Spleen (tissue), 11 donors: ENCODE results near the gene QDPR. TPM values are rescaled to one million over a fixed set of nuclear protein-coding genes. Genes with fewer than 3 reads are reported as not detected.

Source experiments
- DNase-seq: peaks from one replicate; pipeline ENCODE4 v3.0.0-alpha.2; 2020
- H3K27ac ChIP-seq, 8 donors: fragments of 200-600 bp; sonication (generic) in 7 of 8; 1 replicate in 4 of 8; 2 replicates in 4 of 8; pipeline versions ENCODE4 v1.5.0 to v1.8.0; 2016 to 2021; ENCODE audit warnings: inconsistent platforms in 4 of 8, mild to moderate bottlenecking in 4 of 8, moderate library complexity in 1 of 8
- H3K27me3 ChIP-seq, 7 donors: fragments of 200-600 bp; sonication (generic) in 6 of 7; replicated peaks in 1 of 7; 1 replicate in 4 of 7; 2 replicates in 3 of 7; pipeline versions ENCODE4 v1.5.0 to v1.8.0; 2016 to 2021; ENCODE audit warnings: inconsistent platforms in 3 of 7, mild to moderate bottlenecking in 1 of 7
- H3K36me3 ChIP-seq, 6 donors: fragments of 200-600 bp; sonication (generic) in 5 of 6; 1 replicate in 4 of 6; 2 replicates in 2 of 6; pipeline versions ENCODE4 v1.5.0 to v1.8.0; 2016 to 2021; ENCODE audit warnings: inconsistent platforms in 2 of 6
- H3K4me1 ChIP-seq, 6 donors: fragments of 200-600 bp; sonication (generic) in 5 of 6; 1 replicate in 3 of 6; 2 replicates in 3 of 6; pipeline versions ENCODE4 v1.5.0 to v1.8.0; 2016 to 2021; ENCODE audit warnings: inconsistent platforms in 3 of 6
- H3K4me3 ChIP-seq, 8 donors: fragments of 200-600 bp; sonication (generic) in 7 of 8; 1 replicate in 4 of 8; 2 replicates in 4 of 8; pipeline versions ENCODE4 v1.5.0 to v1.8.0; 2016 to 2021; ENCODE audit warnings: inconsistent platforms in 4 of 8, mild to moderate bottlenecking in 4 of 8, moderate library complexity in 2 of 8
- H3K9me3 ChIP-seq, 8 donors: fragments of 200-600 bp; sonication (generic) in 7 of 8; 1 replicate in 4 of 8; 2 replicates in 4 of 8; pipeline versions ENCODE4 v1.5.0 to v1.8.0; 2016 to 2021; ENCODE audit warnings: inconsistent platforms in 4 of 8
- POLR2A ChIP-seq, 3 donors: fragments of 450-650 bp; IDR thresholded peaks; one replicate each; pipeline ENCODE4 v1.5.1; 2017; ENCODE audit warnings: antibody characterized with exemption in 3 of 3, mild to moderate bottlenecking in 1 of 3
- POLR2AphosphoS5 ChIP-seq, 3 donors: sonication (generic); formaldehyde crosslinking; IDR thresholded peaks; one replicate each; pipeline ENCODE4 v1.5.1; 2017; ENCODE audit warnings: antibody characterized with exemption in 3 of 3
- WGBS, 5 donors: extraction: QIAGEN DNeasy Blood & Tissue Kit in 3 of 5; methylation state at CpG; one replicate each; pipeline versions ENCODE4 v1.1.5 to v1.1.7; 2013 to 2018; 5-methylcytosine and 5-hydroxymethylcytosine counted together
- intact Hi-C: fragments of 100-400 bp; cut with DNase I; formaldehyde crosslinking; loops from one replicate; pipeline ENCODE4 v1.15.0; 2023; ENCODE audit warnings: low total_unique reads
- polyA plus RNA-seq, 3 donors: library from polyadenylated mRNA; stranded (reverse); fragments of 200-250 nt; gene quantifications; one replicate each; pipeline ENCODE4 v1.2.1, GENCODE V29; 2013
- total RNA-seq, 7 donors: library from RNA; depleted of rRNA in 3 of 7; stranded (reverse); fragments of >200 nt in 3 of 7; fragmentation: NEBNext Ultra II Directional in 4 of 7; extraction: Animal tissue kit (Norgen Biotek cat#: 25700) in 4 of 7; gene quantifications; one replicate each; pipeline versions ENCODE4 v1.1.0 to v1.2.1, GENCODE V29; 2016 to 2021
- TF ChIP-seq, protein P1 (sequence below), 11 experiments: fragments of 200-600 bp in 7 of 11; fragments of 450-650 bp in 4 of 11; sonication (generic) in 4 of 11; IDR thresholded peaks in 8 of 11; conservative IDR thresholded peaks in 3 of 11; 1 replicate in 7 of 11; 2 replicates in 4 of 11; pipeline versions ENCODE4 v1.4.0 to v1.8.0; 2016 to 2021; ENCODE audit warnings: antibody characterized with exemption in 11 of 11, inconsistent platforms in 4 of 11, mild to moderate bottlenecking in 1 of 11
- donor health status: healthy with polysubstance abuse.
- donor health status: DM: no; HTN: no; CAD: no; lungs with moderate emphysema.
- donor health status: DM: no; HTN: no; CAD: no.
- donor health status: Bipolar disorder and iron deficiency.
- donor health status: healthy.
- donor health status: DM: no; HTN: no; CAD: no.
- donor health status: DM: yes; HTN: yes; CAD: no.

QDPR gene
- total and polyA plus RNA-seq, 10 donors = 3.8 to 23.9 (median 16.2) TPM

DNA sequence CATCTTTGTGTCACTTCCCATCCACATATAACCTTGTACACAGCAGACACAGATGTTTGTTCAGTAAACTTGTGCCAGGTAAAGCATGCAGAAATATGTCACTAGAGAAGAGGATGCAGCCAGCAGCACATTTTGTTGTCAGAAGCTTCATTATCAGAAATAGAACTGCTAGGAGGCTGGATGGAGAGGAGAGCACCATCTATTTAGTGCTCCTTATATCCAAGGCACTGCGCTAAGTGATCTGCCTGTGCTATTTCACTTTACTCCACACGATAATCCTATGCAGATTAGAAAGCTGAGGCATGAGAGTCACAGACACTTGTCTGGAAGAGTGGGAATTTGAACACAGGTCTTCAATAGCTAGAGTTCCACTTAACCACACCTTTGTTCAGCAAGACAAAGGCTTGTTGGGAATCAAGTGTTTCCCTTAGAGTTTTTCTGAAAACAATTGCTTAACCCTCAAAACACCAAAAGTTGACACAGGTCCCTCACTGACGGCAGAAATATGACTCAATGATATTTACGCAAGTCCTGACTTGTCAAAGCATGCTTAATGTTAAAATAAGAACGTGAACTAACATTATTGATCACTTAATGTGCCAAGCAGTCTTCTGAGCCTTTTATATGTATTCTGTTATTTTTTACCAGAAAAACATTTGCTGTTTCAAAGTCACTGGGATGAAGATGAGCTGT is 1.2 kb upstream of the QDPR start:
- H3K27ac ChIP-seq = peak overlapping the region in 1 of 8 donors; percentile 84
- 72 to 93% (median 84%) methylated on average over 5 of the region's 5 CpGs for WGBS, 5 donors
- no peak for TF ChIP-seq POLR2AphosphoS5 (IDR thresholded peaks at IDR 0.05)
- TF ChIP-seq, protein P1, sequence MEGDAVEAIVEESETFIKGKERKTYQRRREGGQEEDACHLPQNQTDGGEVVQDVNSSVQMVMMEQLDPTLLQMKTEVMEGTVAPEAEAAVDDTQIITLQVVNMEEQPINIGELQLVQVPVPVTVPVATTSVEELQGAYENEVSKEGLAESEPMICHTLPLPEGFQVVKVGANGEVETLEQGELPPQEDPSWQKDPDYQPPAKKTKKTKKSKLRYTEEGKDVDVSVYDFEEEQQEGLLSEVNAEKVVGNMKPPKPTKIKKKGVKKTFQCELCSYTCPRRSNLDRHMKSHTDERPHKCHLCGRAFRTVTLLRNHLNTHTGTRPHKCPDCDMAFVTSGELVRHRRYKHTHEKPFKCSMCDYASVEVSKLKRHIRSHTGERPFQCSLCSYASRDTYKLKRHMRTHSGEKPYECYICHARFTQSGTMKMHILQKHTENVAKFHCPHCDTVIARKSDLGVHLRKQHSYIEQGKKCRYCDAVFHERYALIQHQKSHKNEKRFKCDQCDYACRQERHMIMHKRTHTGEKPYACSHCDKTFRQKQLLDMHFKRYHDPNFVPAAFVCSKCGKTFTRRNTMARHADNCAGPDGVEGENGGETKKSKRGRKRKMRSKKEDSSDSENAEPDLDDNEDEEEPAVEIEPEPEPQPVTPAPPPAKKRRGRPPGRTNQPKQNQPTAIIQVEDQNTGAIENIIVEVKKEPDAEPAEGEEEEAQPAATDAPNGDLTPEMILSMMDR (IDR thresholded peaks at IDR 0.05 in 8 of 11, conservative IDR thresholded peaks at IDR 0.05 in 3 of 11) = no peak
- no peaks in the 10 kb centered on the region for H3K27me3 ChIP-seq
- H3K4me1 ChIP-seq = peaks cover 13 to 34% (median 26%) of the 10 kb centered on the region in 6 donors
- peaks cover 0 to 13% (median 5%) of the 10 kb centered on the region in 6 donors for H3K36me3 ChIP-seq
- peak overlapping the region in 1 of 8 donors; percentile 97 for H3K4me3 ChIP-seq
- intact Hi-C loops = no loop called here
- DNase-seq = no peak
- no peaks in the 10 kb centered on the region for H3K9me3 ChIP-seq

DNA sequence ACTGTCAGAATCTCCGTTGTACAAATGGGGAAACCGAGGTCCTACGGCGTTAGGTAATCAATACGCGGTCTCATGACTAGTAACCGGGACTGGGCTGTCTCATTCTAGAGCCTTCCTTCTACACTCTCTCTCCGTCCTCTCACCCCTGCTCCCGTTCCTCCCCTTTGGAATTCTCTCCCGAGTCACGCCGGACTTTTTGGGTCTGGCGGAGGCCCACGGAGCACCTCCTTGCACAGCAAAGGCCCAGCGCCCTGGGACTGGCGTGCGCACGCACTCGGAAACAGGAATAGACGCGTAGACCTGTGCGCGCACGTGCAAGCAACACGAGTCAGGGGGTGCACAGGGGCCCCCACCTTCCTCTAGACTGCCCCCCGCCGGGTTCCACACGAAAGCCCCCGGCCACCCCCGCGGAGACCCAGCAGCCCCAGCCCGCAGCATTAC is 361 bp downstream of the QDPR start:
- H3K36me3 ChIP-seq = peaks cover 0 to 29% (median 8%) of the 10 kb centered on the region in 6 donors
- peak overlapping the region; percentile 73 to 97 (median 77) for H3K4me3 ChIP-seq
- WGBS, 5 donors = 1 to 5% (median 2%) methylated on average over 25 to 32 of the region's 32 CpGs
- H3K4me1 ChIP-seq = peaks cover 13 to 34% (median 26%) of the 10 kb centered on the region in 6 donors
- TF ChIP-seq POLR2A (IDR thresholded peaks at IDR 0.05) (no peak), POLR2AphosphoS5 (IDR thresholded peaks at IDR 0.05) (no peak)
- TF ChIP-seq, protein P1 (IDR thresholded peaks at IDR 0.05 in 8 of 11, conservative IDR thresholded peaks at IDR 0.05 in 3 of 11) = no peak
- intact Hi-C loops = no loop called here
- no peaks in the 10 kb centered on the region for H3K27me3 ChIP-seq
- H3K9me3 ChIP-seq = no peaks in the 10 kb centered on the region
- peak overlapping the region; percentile 29 to 84 (median 63) for H3K27ac ChIP-seq
- peak; percentile 89 for DNase-seq

DNA sequence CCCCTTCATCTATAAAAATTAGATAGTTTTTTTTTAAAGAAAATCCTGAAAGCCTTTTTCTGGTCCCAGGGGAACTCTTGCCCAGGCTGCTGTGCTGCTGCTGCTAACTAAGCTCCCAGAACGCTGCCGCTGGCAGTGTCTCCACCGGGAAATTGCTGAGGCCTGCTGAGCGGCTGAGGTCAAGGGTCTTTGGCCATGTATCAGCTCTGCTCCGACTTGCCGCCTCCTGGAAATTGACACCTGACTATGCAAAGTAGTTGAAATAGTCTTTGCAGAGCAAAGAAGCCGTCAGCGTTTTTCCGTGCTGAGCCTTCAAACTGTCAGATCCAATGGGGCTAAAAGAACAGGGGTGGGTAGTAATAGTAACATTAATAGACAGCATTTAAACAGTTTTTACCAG is 839 bp downstream of the QDPR start:
- H3K4me1 ChIP-seq = peaks cover 13 to 34% (median 26%) of the 10 kb centered on the region in 6 donors
- WGBS, 5 donors = 36 to 65% (median 44%) methylated on average over 9 of the region's 9 CpGs
- intact Hi-C loops = no loop called here
- peaks cover 0 to 34% (median 8%) of the 10 kb centered on the region in 6 donors for H3K36me3 ChIP-seq
- H3K27ac ChIP-seq = peak overlapping the region; percentile 29 to 84 (median 63)
- TF ChIP-seq, protein P1 (IDR thresholded peaks at IDR 0.05 in 8 of 11, conservative IDR thresholded peaks at IDR 0.05 in 3 of 11) = no peak
- TF ChIP-seq POLR2AphosphoS5 (IDR thresholded peaks at IDR 0.05) (no peak), POLR2A (IDR thresholded peaks at IDR 0.05) (no peak)
- peak overlapping the region; percentile 73 to 97 (median 77) for H3K4me3 ChIP-seq
- no peak for DNase-seq
- no peaks in the 10 kb centered on the region for H3K9me3 ChIP-seq
- H3K27me3 ChIP-seq = no peaks in the 10 kb centered on the region

DNA sequence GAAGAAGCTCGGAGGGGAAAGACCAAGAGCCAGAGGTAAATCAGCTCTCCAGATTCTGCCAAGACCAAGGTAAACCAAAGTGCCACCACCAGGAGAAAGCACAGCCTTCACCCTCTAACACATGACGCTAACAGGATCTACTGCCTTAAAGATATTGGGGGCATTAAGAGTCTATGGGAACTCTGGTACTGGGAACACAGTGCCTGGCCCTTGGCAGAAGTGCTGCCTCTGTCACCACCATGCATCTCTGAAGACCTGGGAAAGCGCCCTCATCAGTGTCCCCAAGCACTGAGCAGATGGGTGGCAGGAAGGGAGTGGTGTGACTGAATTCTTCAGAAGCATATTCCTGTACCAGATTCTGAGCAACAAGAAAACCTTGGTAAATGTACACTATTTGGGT is 1.3 kb downstream of the QDPR start:
- intact Hi-C loops = no loop called here
- 92 to 97% (median 94%) methylated on average over 3 of the region's 3 CpGs for WGBS, 5 donors
- DNase-seq = no peak
- H3K27me3 ChIP-seq = no peaks in the 10 kb centered on the region
- peaks cover 13 to 34% (median 26%) of the 10 kb centered on the region in 6 donors for H3K4me1 ChIP-seq
- peak overlapping the region in 3 of 8 donors; percentile 77 to 97 (median 96) for H3K4me3 ChIP-seq
- no peak overlapping the region for H3K27ac ChIP-seq
- peaks cover 0 to 38% (median 8%) of the 10 kb centered on the region in 6 donors for H3K36me3 ChIP-seq
- H3K9me3 ChIP-seq = no peaks in the 10 kb centered on the region
- no peak for TF ChIP-seq POLR2AphosphoS5 (IDR thresholded peaks at IDR 0.05)
- TF ChIP-seq, protein P1 (IDR thresholded peaks at IDR 0.05 in 8 of 11, conservative IDR thresholded peaks at IDR 0.05 in 3 of 11) = no peak
